Measurements from ENCODE around the gene GRM1. TPM values are rescaled to one million over a fixed set of nuclear protein-coding genes. Genes with fewer than 3 reads are reported as not detected.

GRM1 gene
- polyA plus RNA-seq, 4 donors = 0.01 to 0.03 TPM; not detected in 2

- H3K4me1 ChIP-seq (ENCODE audit: control insufficient read depth in 3 of 3, insufficient read depth in 2 of 3, low read depth in 1 of 3, low read length in 2 of 3) = no peaks in the 10 kb centered on the region
- no peaks in the 10 kb centered on the region for H3K9me3 ChIP-seq (ENCODE audit: control insufficient read depth in 2 of 2, insufficient read depth in 1 of 2, low read depth in 1 of 2, low read length in 1 of 2)
- H3K36me3 ChIP-seq (ENCODE audit: control insufficient read depth in 3 of 3, insufficient read depth in 2 of 3, low read depth in 1 of 3, low read length in 3 of 3) = no peaks in the 10 kb centered on the region
- H3K4me3 ChIP-seq (ENCODE audit: low read depth in 1 of 3, low read length in 3 of 3) = no peak overlapping the region
- H3K27ac ChIP-seq (ENCODE audit: low read depth in 1 of 3, low read length in 2 of 3) = no peak overlapping the region
- FAIRE-seq (no peak), DNase-seq (no peak)
- 48 to 77% (median 53%) methylated on average over 1 of the region's 1 CpG for WGBS, 3 donors
- H3K27me3 ChIP-seq (ENCODE audit: control insufficient read depth in 3 of 3, insufficient read depth in 3 of 3, low read length in 3 of 3) = no peaks in the 10 kb centered on the region
Measured at GRCh38 chr6:146369866-146370265, 341.0 kb downstream of the GRM1 start.

- 84 to 86% (median 84%) methylated on average over 3 of the region's 3 CpGs for WGBS, 3 donors
- H3K4me3 ChIP-seq (ENCODE audit: low read depth in 1 of 3, low read length in 3 of 3) = no peak overlapping the region
- H3K36me3 ChIP-seq (ENCODE audit: control insufficient read depth in 3 of 3, insufficient read depth in 2 of 3, low read depth in 1 of 3, low read length in 3 of 3) = no peaks in the 10 kb centered on the region
- FAIRE-seq (no peak), DNase-seq (no peak)
- H3K9me3 ChIP-seq (ENCODE audit: control insufficient read depth in 2 of 2, insufficient read depth in 1 of 2, low read depth in 1 of 2, low read length in 1 of 2) = peaks cover 0 to 4% of the 10 kb centered on the region in 2 donors
- no peaks in the 10 kb centered on the region for H3K27me3 ChIP-seq (ENCODE audit: control insufficient read depth in 3 of 3, insufficient read depth in 3 of 3, low read length in 3 of 3)
- H3K4me1 ChIP-seq (ENCODE audit: control insufficient read depth in 3 of 3, insufficient read depth in 2 of 3, low read depth in 1 of 3, low read length in 2 of 3) = no peaks in the 10 kb centered on the region
- no peak overlapping the region for H3K27ac ChIP-seq (ENCODE audit: low read depth in 1 of 3, low read length in 2 of 3)
Measured at GRCh38 chr6:146381486-146381885, 352.6 kb downstream of the GRM1 start.

GRCh38 chr6:146388736-146389364, 360.0 kb downstream of the GRM1 start:
- Histone ChIP-seq H3K4me3 (ENCODE audit: low read depth in 1 of 3, low read length in 3 of 3) (no peak overlapping the region), H3K9me3 (ENCODE audit: control insufficient read depth in 2 of 2, insufficient read depth in 1 of 2, low read depth in 1 of 2, low read length in 1 of 2) (no peaks in the 10 kb centered on the region), H3K27me3 (ENCODE audit: control insufficient read depth in 3 of 3, insufficient read depth in 3 of 3, low read length in 3 of 3) (no peaks in the 10 kb centered on the region), H3K4me1 (ENCODE audit: control insufficient read depth in 3 of 3, insufficient read depth in 2 of 3, low read depth in 1 of 3, low read length in 2 of 3) (no peaks in the 10 kb centered on the region), H3K27ac (ENCODE audit: low read depth in 1 of 3, low read length in 2 of 3) (no peak overlapping the region), H3K36me3 (ENCODE audit: control insufficient read depth in 3 of 3, insufficient read depth in 2 of 3, low read depth in 1 of 3, low read length in 3 of 3) (no peaks in the 10 kb centered on the region)
- 69 to 80% (median 76%) methylated on average over 3 of the region's 3 CpGs for WGBS, 3 donors
- no peak for DNase-seq
- FAIRE-seq = no peak

- H3K4me1 ChIP-seq (ENCODE audit: control insufficient read depth in 3 of 3, insufficient read depth in 2 of 3, low read depth in 1 of 3, low read length in 2 of 3) = no peaks in the 10 kb centered on the region
- H3K9me3 ChIP-seq (ENCODE audit: control insufficient read depth in 2 of 2, insufficient read depth in 1 of 2, low read depth in 1 of 2, low read length in 1 of 2) = no peaks in the 10 kb centered on the region
- no peak for DNase-seq
- WGBS, 3 donors = 64 to 83% (median 67%) methylated on average over 4 of the region's 4 CpGs
- H3K27me3 ChIP-seq (ENCODE audit: control insufficient read depth in 3 of 3, insufficient read depth in 3 of 3, low read length in 3 of 3) = no peaks in the 10 kb centered on the region
- no peak overlapping the region for H3K27ac ChIP-seq (ENCODE audit: low read depth in 1 of 3, low read length in 2 of 3)
- FAIRE-seq = no peak
- no peak overlapping the region for H3K4me3 ChIP-seq (ENCODE audit: low read depth in 1 of 3, low read length in 3 of 3)
- H3K36me3 ChIP-seq (ENCODE audit: control insufficient read depth in 3 of 3, insufficient read depth in 2 of 3, low read depth in 1 of 3, low read length in 3 of 3) = no peaks in the 10 kb centered on the region
Measured at GRCh38 chr6:146389740-146390139, 360.9 kb downstream of the GRM1 start.

- no peaks in the 10 kb centered on the region for H3K27me3 ChIP-seq (ENCODE audit: control insufficient read depth in 3 of 3, insufficient read depth in 3 of 3, low read length in 3 of 3)
- no peak overlapping the region for H3K27ac ChIP-seq (ENCODE audit: low read depth in 1 of 3, low read length in 2 of 3)
- H3K36me3 ChIP-seq (ENCODE audit: control insufficient read depth in 3 of 3, insufficient read depth in 2 of 3, low read depth in 1 of 3, low read length in 3 of 3) = no peaks in the 10 kb centered on the region
- no peak overlapping the region for H3K4me3 ChIP-seq (ENCODE audit: low read depth in 1 of 3, low read length in 3 of 3)
- H3K9me3 ChIP-seq (ENCODE audit: control insufficient read depth in 2 of 2, insufficient read depth in 1 of 2, low read depth in 1 of 2, low read length in 1 of 2) = no peaks in the 10 kb centered on the region
- DNase-seq (no peak), FAIRE-seq (no peak)
- 87 to 94% (median 92%) methylated on average over 1 of the region's 1 CpG for WGBS, 3 donors
- H3K4me1 ChIP-seq (ENCODE audit: control insufficient read depth in 3 of 3, insufficient read depth in 2 of 3, low read depth in 1 of 3, low read length in 2 of 3) = no peaks in the 10 kb centered on the region
Measured at GRCh38 chr6:146397638-146398037, 368.8 kb downstream of the GRM1 start.

- FAIRE-seq = no peak
- WGBS, 3 donors = 79 to 89% (median 84%) methylated on average over 3 of the region's 3 CpGs
Measured at GRCh38 chr6:146402476-146402875, 373.6 kb downstream of the GRM1 start.

GRCh38 chr6:146408583-146408982, 379.7 kb downstream of the GRM1 start:
- Histone ChIP-seq H3K27me3 (ENCODE audit: control insufficient read depth in 3 of 3, insufficient read depth in 3 of 3, low read length in 3 of 3) (no peaks in the 10 kb centered on the region), H3K4me1 (ENCODE audit: control insufficient read depth in 3 of 3, insufficient read depth in 2 of 3, low read depth in 1 of 3, low read length in 2 of 3) (no peaks in the 10 kb centered on the region), H3K4me3 (ENCODE audit: low read depth in 1 of 3, low read length in 3 of 3) (no peak overlapping the region), H3K36me3 (ENCODE audit: control insufficient read depth in 3 of 3, insufficient read depth in 2 of 3, low read depth in 1 of 3, low read length in 3 of 3) (no peaks in the 10 kb centered on the region), H3K27ac (ENCODE audit: low read depth in 1 of 3, low read length in 2 of 3) (no peak overlapping the region), H3K9me3 (ENCODE audit: control insufficient read depth in 2 of 2, insufficient read depth in 1 of 2, low read depth in 1 of 2, low read length in 1 of 2) (no peaks in the 10 kb centered on the region)
- WGBS, 3 donors = 48 to 63% (median 52%) methylated on average over 5 of the region's 5 CpGs
- FAIRE-seq (no peak), DNase-seq (no peak)

More at GRCh38 chr6:146402476-146402875, 373.6 kb downstream of the GRM1 start:
- H3K9me3 ChIP-seq (ENCODE audit: control insufficient read depth in 2 of 2, insufficient read depth in 1 of 2, low read depth in 1 of 2, low read length in 1 of 2) = no peaks in the 10 kb centered on the region
- no peaks in the 10 kb centered on the region for H3K4me1 ChIP-seq (ENCODE audit: control insufficient read depth in 3 of 3, insufficient read depth in 2 of 3, low read depth in 1 of 3, low read length in 2 of 3)
- no peaks in the 10 kb centered on the region for H3K27me3 ChIP-seq (ENCODE audit: control insufficient read depth in 3 of 3, insufficient read depth in 3 of 3, low read length in 3 of 3)
- no peaks in the 10 kb centered on the region for H3K36me3 ChIP-seq (ENCODE audit: control insufficient read depth in 3 of 3, insufficient read depth in 2 of 3, low read depth in 1 of 3, low read length in 3 of 3)
- no peak overlapping the region for H3K4me3 ChIP-seq (ENCODE audit: low read depth in 1 of 3, low read length in 3 of 3)
- no peak for DNase-seq
- H3K27ac ChIP-seq (ENCODE audit: low read depth in 1 of 3, low read length in 2 of 3) = no peak overlapping the region

GRCh38 chr6:146410851-146411595, 382.2 kb downstream of the GRM1 start:
- no peak overlapping the region for H3K4me3 ChIP-seq (ENCODE audit: low read depth in 1 of 3, low read length in 3 of 3)
- no peaks in the 10 kb centered on the region for H3K36me3 ChIP-seq (ENCODE audit: control insufficient read depth in 3 of 3, insufficient read depth in 2 of 3, low read depth in 1 of 3, low read length in 3 of 3)
- H3K9me3 ChIP-seq (ENCODE audit: control insufficient read depth in 2 of 2, insufficient read depth in 1 of 2, low read depth in 1 of 2, low read length in 1 of 2) = no peaks in the 10 kb centered on the region
- no peak overlapping the region for H3K27ac ChIP-seq (ENCODE audit: low read depth in 1 of 3, low read length in 2 of 3)
- H3K27me3 ChIP-seq (ENCODE audit: control insufficient read depth in 3 of 3, insufficient read depth in 3 of 3, low read length in 3 of 3) = no peaks in the 10 kb centered on the region
- no peak for FAIRE-seq
- H3K4me1 ChIP-seq (ENCODE audit: control insufficient read depth in 3 of 3, insufficient read depth in 2 of 3, low read depth in 1 of 3, low read length in 2 of 3) = no peaks in the 10 kb centered on the region
- DNase-seq = no peak
- 62 to 67% (median 66%) methylated on average over 2 of the region's 2 CpGs for WGBS, 3 donors

Measured in small intestine (tissue), 7 donors.